Caki2 (cell line): Measurements from ENCODE around the gene DNAH11. TPM values are rescaled to one million over a fixed set of nuclear protein-coding genes. Genes with fewer than 3 reads are reported as not detected.
"Not testable (repeated sequence)": the region's sequence is repeated elsewhere in the genome, so short reads cannot be mapped to it uniquely, and the experiment has no call there.

ENCODE experiments used
- DNase-seq: peaks from one replicate; pipeline ENCODE4 v3.0.0-alpha.2; 2015; ENCODE audit warnings: low read depth
- in situ Hi-C: cut with HindIII; loops from 2 replicates; pipeline ENCODE4 v1.10.0; 2016; ENCODE audit warnings: low sequenced_read_pairs, low pct_unique_long_range_greater_than_20kb, mixed read lengths
- total RNA-seq: library from RNA; depleted of rRNA; stranded (reverse); fragments of >200 nt; shearing (Covaris generic); gene quantifications from 2 replicates; pipeline ENCODE4 v1.2.3, GENCODE V29; 2014; ENCODE audit warnings: low replicate concordance; rRNA removed

The DNAH11 gene, protein sequence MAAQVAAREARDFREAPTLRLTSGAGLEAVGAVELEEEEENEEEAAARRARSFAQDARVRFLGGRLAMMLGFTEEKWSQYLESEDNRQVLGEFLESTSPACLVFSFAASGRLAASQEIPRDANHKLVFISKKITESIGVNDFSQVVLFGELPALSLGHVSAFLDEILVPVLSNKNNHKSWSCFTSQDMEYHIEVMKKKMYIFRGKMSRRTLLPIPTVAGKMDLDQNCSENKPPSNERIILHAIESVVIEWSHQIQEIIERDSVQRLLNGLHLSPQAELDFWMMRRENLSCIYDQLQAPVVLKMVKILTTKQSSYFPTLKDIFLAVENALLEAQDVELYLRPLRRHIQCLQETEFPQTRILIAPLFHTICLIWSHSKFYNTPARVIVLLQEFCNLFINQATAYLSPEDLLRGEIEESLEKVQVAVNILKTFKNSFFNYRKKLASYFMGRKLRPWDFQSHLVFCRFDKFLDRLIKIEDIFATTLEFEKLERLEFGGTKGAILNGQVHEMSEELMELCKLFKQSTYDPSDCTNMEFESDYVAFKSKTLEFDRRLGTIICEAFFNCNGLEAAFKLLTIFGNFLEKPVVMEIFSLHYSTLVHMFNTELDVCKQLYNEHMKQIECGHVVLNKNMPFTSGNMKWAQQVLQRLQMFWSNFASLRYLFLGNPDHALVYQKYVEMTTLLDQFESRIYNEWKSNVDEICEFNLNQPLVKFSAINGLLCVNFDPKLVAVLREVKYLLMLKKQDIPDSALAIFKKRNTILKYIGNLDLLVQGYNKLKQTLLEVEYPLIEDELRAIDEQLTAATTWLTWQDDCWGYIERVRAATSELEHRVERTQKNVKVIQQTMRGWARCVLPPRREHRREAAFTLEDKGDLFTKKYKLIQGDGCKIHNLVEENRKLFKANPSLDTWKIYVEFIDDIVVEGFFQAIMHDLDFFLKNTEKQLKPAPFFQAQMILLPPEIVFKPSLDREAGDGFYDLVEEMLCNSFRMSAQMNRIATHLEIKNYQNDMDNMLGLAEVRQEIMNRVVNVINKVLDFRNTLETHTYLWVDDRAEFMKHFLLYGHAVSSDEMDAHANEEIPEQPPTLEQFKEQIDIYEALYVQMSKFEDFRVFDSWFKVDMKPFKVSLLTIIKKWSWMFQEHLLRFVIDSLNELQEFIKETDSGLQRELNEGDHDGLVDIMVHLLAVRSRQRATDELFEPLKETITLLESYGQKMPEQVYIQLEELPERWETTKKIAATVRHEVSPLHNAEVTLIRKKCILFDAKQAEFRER (N-terminal part only)
- total RNA-seq, result 0.06 and 0.44 TPM in 2 replicates

GRCh38 chr7:21542891-21543527, at the start of gene DNAH11:
Gene DNAH11, plus strand, starts transcription at chr7:21543039. Its CDS starts 207 bp downstream, at chr7:21543246.
- in situ Hi-C loops, result no loop called here
- DNase-seq, result peak; percentile 70

DNA sequence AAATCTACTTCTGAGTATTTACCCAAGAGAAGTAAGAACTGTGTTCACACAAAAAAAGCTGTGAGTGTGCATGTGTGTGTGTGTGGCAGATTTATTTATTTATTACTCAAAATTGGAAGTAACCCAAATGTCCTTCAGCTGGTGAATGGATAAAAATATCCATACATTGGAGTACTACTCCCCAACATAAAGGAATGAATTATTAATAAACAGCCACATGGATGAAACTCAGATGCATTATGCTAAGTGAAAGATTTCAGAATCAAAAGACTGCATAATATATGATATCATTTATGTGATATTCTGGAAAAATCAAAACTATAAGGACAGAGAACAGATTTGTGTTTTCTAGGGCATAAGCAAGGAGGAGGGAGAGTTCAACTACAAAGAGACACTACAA, 47.1 kb upstream of the DNAH11 start:
- DNase-seq, result no peak
- in situ Hi-C loops, result no loop called here

DNA sequence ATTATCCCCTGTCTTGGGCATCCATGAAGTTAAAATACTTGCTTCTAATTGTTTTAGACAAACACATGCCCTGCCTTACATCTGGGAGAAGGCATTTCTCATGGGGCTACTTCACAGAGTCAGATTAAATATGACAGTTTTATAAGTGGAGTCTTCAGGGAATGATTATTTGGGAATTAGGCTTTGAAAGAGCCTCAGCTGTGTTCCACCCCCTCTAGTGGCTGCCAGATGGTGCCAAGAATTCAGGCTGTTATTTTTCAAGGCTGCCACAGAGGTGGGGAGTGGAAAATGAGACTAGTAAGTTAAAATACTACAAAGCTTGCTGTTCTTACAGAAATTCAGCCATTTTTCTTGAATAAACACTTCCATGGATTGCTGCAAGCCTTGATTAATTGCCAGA, 45.8 kb upstream of the DNAH11 start:
- in situ Hi-C loops, result no loop called here
- DNase-seq, result no peak

GRCh38 chr7:21500117-21500832, 42.6 kb upstream of the DNAH11 start:
- DNase-seq, result no peak
- in situ Hi-C loops, result no loop called here

DNA sequence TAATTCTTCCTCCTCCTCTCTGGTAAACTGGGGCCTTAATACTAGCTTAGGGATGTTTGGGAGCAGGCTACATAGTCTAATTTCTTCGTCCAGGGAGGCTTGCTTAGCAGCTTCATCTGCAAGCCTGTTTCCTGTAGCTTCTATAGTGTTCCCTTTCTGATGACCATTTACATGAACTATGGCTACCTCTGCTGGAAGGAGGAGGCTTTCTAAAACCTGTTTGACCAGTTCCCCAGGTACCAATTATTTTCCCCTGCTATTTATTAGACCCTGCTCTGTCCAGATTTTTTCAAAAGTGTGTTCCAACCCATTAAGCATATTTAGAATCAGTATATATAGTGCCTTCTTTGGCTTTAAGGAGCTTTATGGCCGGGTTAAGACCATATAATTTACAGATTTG, 38.8 kb upstream of the DNAH11 start:
- in situ Hi-C loops, result no loop called here
- DNase-seq, result no peak

DNA sequence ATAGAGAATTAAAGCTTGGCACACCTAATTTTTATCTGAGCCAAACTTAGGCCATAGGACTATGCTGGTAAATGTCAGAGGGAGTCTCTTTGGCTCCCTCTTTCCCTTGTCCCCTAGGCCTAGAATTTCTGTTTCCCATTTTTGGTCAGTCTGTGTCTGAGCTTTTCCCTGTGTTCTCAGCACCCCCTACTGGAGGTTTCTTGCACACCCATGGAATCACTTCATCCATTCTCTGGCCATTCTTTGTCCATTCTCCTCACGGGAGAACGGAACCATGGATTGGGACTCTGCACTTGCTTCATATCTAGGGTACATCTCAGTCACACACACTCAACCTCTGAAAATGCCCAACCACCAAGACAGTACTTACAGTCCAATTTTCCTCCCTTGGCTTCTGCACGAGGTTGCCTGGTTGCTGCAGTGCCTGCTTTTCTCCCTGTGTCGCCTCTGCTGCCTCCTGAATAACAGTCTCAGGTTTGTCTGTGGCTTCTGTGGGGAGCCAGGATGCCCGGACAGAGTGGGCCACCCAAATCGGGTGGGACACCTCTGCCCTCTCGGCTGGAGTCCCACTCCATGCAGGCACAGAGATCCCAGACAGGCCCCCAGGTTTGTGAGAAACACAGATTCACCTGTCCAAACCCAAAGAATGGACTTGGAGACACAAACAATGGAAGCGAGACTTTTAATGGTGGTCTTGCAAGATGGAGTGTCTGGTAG, 35.1 kb upstream of the DNAH11 start:
- in situ Hi-C loops, result no loop called here
- peak; percentile 13 for DNase-seq

DNA sequence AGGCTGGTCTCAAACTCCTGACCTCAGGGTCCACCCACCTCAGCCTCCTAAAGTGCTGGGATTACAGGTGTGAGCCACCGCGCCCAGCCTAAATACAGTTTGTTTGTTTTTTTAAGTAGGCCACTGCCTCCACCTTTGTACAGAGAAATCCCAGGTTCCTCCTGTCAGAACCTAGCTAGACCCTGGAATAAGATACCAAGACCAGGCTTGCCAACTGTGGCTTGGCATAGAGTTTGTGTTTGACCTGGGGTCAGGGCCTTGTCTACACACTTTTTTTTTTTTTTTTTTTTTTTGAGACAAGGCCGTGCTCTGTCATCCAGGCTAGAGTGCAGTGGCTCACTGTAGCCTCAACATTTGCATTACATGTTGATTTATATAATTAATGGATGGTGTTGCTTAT, 34.3 kb upstream of the DNAH11 start:
- DNase-seq, result no peak
- in situ Hi-C loops, result no loop called here

- in situ Hi-C loops, result no loop called here
- no peak for DNase-seq
These were observed 28.8 kb upstream of the DNAH11 start for GRCh38 chr7:21514062-21514461.

GRCh38 chr7:21524680-21525079, 18.2 kb upstream of the DNAH11 start:
- in situ Hi-C loops, result no loop called here
- DNase-seq, result no peak

GRCh38 chr7:21526007-21526406, 16.8 kb upstream of the DNAH11 start:
- DNase-seq, result no peak
- in situ Hi-C loops, result no loop called here

DNA sequence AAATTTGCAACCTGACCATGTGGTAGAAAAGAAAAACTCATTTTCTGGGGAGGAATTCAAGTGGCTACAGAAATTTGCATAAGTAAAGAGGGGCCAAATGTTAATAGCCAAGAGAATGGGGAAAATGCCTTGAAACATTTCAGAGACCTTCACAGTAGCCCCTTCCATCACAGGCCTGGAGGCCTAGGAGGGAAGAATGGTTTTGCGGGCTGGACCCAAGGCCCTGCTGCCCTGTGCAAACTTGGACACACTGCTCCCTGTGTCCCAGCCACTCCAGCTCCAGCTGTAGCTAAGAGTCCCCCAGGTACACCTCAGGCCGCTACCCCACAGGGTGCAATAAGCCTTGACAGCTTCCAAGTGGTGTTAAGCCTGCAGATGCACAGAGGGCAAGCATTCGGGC, 16.4 kb upstream of the DNAH11 start:
- DNase-seq, result no peak
- in situ Hi-C loops, result no loop called here

GRCh38 chr7:21532485-21532884, 10.4 kb upstream of the DNAH11 start:
- in situ Hi-C loops, DNase-seq: not testable (repeated sequence)

- in situ Hi-C loops, DNase-seq: not testable (repeated sequence)
These were observed 9.2 kb upstream of the DNAH11 start for GRCh38 chr7:21533646-21534045.

GRCh38 chr7:21536445-21537118, 6.3 kb upstream of the DNAH11 start:
- in situ Hi-C loops, DNase-seq: not testable (repeated sequence)

DNA sequence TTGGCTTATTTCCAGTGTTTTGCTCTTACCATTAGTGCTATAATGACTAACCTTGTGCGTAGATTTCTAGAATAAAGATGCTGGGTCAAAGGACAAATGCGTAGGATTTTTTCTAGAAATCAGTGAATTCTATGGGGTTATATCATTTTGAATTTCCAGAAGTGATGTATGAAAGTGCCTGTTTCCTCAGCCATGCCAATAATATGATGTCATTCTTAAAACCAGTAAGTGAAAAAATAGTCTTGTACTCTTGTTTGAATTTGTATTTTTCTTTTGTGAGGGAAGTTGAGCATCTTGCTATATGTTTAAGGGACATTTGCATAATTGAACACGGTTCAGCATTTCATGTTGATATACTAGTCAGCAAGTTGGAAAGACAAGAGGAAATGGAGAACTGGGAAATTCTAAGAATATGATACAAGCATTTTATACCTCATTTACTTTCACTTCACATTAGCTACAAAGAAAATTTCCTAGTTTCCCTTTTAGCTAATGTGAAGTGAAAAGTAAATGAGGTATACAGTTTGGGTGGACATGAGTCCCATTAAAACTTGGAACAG, 3.8 kb upstream of the DNAH11 start:
- in situ Hi-C loops, result no loop called here
- no peak for DNase-seq
